Endothelial cell of umbilical vein (primary cell): Measurements from ENCODE around the gene PLA2G4C. TPM values are rescaled to one million over a fixed set of nuclear protein-coding genes. Genes with fewer than 3 reads are reported as not detected.

Experiments
- BruUV-seq: library from RNA; stranded (reverse); fragments of 400-500 nt; replicated peaks from 2 replicates; lab custom pipeline; 2021; lab: Mats Ljungman, UMichigan
- CTCF ChIA-PET: fragments of 300-600, 350-600 bp; sonication (Branson Sonifier 250); formaldehyde crosslinking; loops from one replicate; lab custom pipeline; 2021; ENCODE audit warnings: antibody characterized with exemption, inconsistent platforms; lab: Charles Lee
- POLR2A ChIA-PET: fragments of 300-600, 350-600 bp; sonication (Branson Sonifier 250); formaldehyde crosslinking; loops from one replicate; lab custom pipeline; 2021; ENCODE audit warnings: antibody characterized with exemption, inconsistent platforms; lab: Charles Lee
- DNase-seq: peaks from one replicate; pipeline ENCODE4 v3.0.0-alpha.2; 2011; ENCODE audit warnings: low read depth, low spot score
- FAIRE-seq: peaks from 2 replicates; lab custom pipeline; 2011; peaks lifted over from hg19 to GRCh38; lab: Jason Lieb, UNC
- H2AFZ ChIP-seq: 2 replicates; pipeline ENCODE4 v1.6.0; 2012; ENCODE audit warnings: low read depth, low read length, control low read depth, inconsistent platforms
- H3K27ac ChIP-seq: 2 replicates; pipeline ENCODE4 v1.5.1; 2011; ENCODE audit warnings: low read depth, mild to moderate bottlenecking, control low read depth, low read length, moderate library complexity; ENCODE audit not compliant: insufficient read depth
- H3K27me3 ChIP-seq, 2 experiments: 2 replicates each; pipeline versions ENCODE4 v1.6.0 to v1.6.1; 2011; ENCODE audit warnings: low read length in 2 of 2, mixed read lengths in 1 of 2; ENCODE audit not compliant: control insufficient read depth in 2 of 2, insufficient read depth in 2 of 2
- H3K36me3 ChIP-seq, 2 experiments: 2 replicates in 1 of 2; 3 replicates in 1 of 2; pipeline ENCODE4 v1.5.1; 2011; ENCODE audit warnings: low read length in 2 of 2, mild to moderate bottlenecking in 1 of 2, moderate library complexity in 1 of 2; ENCODE audit not compliant: control insufficient read depth in 2 of 2, insufficient read depth in 2 of 2; ENCODE audit errors: extremely low read depth in 1 of 2
- H3K4me1 ChIP-seq: 3 replicates; pipeline ENCODE4 v1.5.1; 2011; ENCODE audit warnings: mild to moderate bottlenecking, low read length; ENCODE audit not compliant: control insufficient read depth, insufficient read depth; ENCODE audit errors: extremely low read depth
- H3K4me2 ChIP-seq: 2 replicates; pipeline ENCODE4 v1.6.1; 2011; ENCODE audit warnings: low read length, control low read depth, mixed read lengths; ENCODE audit not compliant: insufficient read depth
- H3K4me3 ChIP-seq, 3 experiments: fragments of 200-600 bp in 1 of 3; sonication (generic), shearing (Covaris generic) in 1 of 3; replicated peaks in 1 of 3; 2 replicates each; pipeline ENCODE4 v1.5.1; 2011 to 2016; ENCODE audit warnings: control low read depth in 3 of 3, low read length in 3 of 3, mild to moderate bottlenecking in 2 of 3, inconsistent platforms in 1 of 3, low read depth in 1 of 3, moderate library complexity in 1 of 3; ENCODE audit not compliant: insufficient read depth in 1 of 3
- H3K79me2 ChIP-seq: 2 replicates; pipeline ENCODE4 v1.6.0; 2012; ENCODE audit warnings: low read length, inconsistent platforms; ENCODE audit not compliant: control insufficient read depth, insufficient read depth
- H3K9ac ChIP-seq: replicated peaks from 2 replicates; pipeline ENCODE3; 2011; ENCODE audit warnings: low read length, control low read depth; ENCODE audit not compliant: insufficient read depth; ENCODE audit errors: extremely low read depth
- H3K9me1 ChIP-seq: replicated peaks from 3 replicates; pipeline ENCODE4 v1.6.0; 2011; ENCODE audit warnings: mild to moderate bottlenecking, low read length; ENCODE audit not compliant: control insufficient read depth, insufficient read depth; ENCODE audit errors: extremely low read depth
- H3K9me3 ChIP-seq: replicated peaks from 2 replicates; pipeline ENCODE4 v1.5.1; 2012; ENCODE audit warnings: low read length, inconsistent platforms; ENCODE audit not compliant: control insufficient read depth, insufficient read depth
- H4K20me1 ChIP-seq: replicated peaks from 2 replicates; pipeline ENCODE3; 2011; ENCODE audit warnings: mild to moderate bottlenecking, low read length; ENCODE audit not compliant: control insufficient read depth, insufficient read depth; ENCODE audit errors: extremely low read depth
- EZH2 ChIP-seq: IDR thresholded peaks from 2 replicates; pipeline ENCODE4 v1.6.1; 2012; ENCODE audit warnings: borderline replicate concordance, low read depth, mild to moderate bottlenecking, moderate library complexity, low read length, inconsistent platforms; ENCODE audit not compliant: severe bottlenecking
- FOS ChIP-seq: IDR thresholded peaks from 2 replicates; pipeline ENCODE4 v1.6.1; 2011; ENCODE audit warnings: mild to moderate bottlenecking, low read length, moderate library complexity, borderline replicate concordance; ENCODE audit not compliant: insufficient read depth
- GATA2 ChIP-seq: IDR thresholded peaks from 2 replicates; pipeline ENCODE4 v1.7.0; 2011; ENCODE audit warnings: low read depth, mild to moderate bottlenecking, moderate library complexity, mixed read lengths, low read length; ENCODE audit not compliant: insufficient read length, insufficient read depth
- JUN ChIP-seq: IDR thresholded peaks from 2 replicates; pipeline ENCODE4 v1.6.1; 2011; ENCODE audit warnings: borderline replicate concordance, low read depth; ENCODE audit not compliant: insufficient read length, insufficient read depth
- MYC ChIP-seq: IDR thresholded peaks from one replicate; pipeline ENCODE4 v1.6.1; 2011; ENCODE audit warnings: mild to moderate bottlenecking, low read depth, low read length
- POLR2A ChIP-seq: IDR thresholded peaks from 2 replicates; pipeline ENCODE4 v1.6.1; 2012; ENCODE audit warnings: low read depth, mild to moderate bottlenecking, control low read depth, low read length
- POLR2AphosphoS5 ChIP-seq: IDR thresholded peaks from 2 replicates; pipeline ENCODE4 v1.6.1; 2012; ENCODE audit warnings: low read depth, mild to moderate bottlenecking, control low read depth, low read length, moderate library complexity; ENCODE audit not compliant: insufficient read depth
- dilution Hi-C: fragments of 300-500 bp; cut with MboI; formaldehyde crosslinking; loops from one replicate; pipeline ENCODE4 v1.15.0; 2019; ENCODE audit warnings: low sequenced_read_pairs; ENCODE audit not compliant: extremely low pct_ligation_motif_present
- intact Hi-C: fragments of 100-400 bp; cut with micrococcal nuclease; formaldehyde crosslinking; loops from one replicate; pipeline ENCODE4 v1.10.0; 2022
- polyA plus RNA-seq, 4 experiments: library from polyadenylated mRNA; depleted of rRNA in 3 of 4; stranded (reverse) in 3 of 4; unstranded in 1 of 4; fragments of >200 nt; gene quantifications; 2 replicates each; pipeline versions ENCODE4 v1.2.1 to v1.2.3, GENCODE V29; 2011 to 2012; ENCODE audit warnings: missing spikeins in 1 of 4
- total RNA-seq: library from RNA; stranded (reverse); gene quantifications from 2 replicates; pipeline ENCODE4 v1.2.3, GENCODE V29; 2021
- TF ChIP-seq, protein P1 (sequence below), 2 donors: IDR thresholded peaks; 1 replicate in 1 of 2; 2 replicates in 1 of 2; pipeline ENCODE4 v1.5.1; 2011; ENCODE audit warnings: low read length in 2 of 2, mild to moderate bottlenecking in 2 of 2, moderate library complexity in 2 of 2, control low read depth in 1 of 2, inconsistent platforms in 1 of 2, low read depth in 1 of 2; ENCODE audit not compliant: insufficient read depth in 1 of 2; ENCODE audit errors: extremely low read depth in 1 of 2
- TF ChIP-seq, protein P2 (sequence below): IDR thresholded peaks from 2 replicates; pipeline ENCODE4 v1.6.1; 2011; ENCODE audit not compliant: insufficient read depth, insufficient read length

The PLA2G4C gene
- total and polyA plus RNA-seq, 2 donors (not counting 3 experiments of a cell fraction or from before 2014, with no cell fraction given), result 53.1 to 63.4 TPM

DNA sequence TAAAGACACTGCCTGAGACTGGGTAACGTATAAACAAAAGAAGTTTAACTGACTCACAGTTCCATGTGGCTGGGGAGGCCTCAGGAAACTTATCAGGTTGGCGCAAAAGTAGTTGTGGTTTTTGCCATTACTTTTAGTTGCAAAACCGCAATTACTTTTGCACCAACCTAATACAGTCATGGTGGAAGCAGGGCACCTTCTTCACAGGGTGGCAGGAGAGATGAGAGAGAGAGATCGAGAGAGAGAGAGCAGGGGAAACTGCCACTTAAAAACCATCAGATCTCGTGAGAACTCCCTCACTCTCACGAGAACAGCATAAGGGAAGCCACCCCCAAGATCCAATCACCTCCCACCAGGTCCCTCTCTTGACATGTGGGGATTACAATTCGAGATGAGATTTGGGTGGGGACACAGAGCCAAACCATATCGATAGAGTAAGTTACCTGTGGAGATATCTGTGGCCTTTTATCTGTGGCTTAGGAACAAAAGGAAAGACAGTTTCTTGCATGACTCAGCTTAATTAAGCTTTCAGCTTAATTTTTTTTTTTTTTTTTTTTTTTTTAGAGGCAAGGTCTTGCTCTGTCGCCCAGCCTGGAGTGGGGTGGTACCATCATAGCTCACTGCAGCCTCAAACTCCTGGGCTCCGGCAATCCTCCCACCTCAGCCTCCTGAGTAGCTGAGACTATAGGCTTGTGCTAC lies 59.1 kb downstream of the PLA2G4C start:
- Histone ChIP-seq H3K9me1 (no peaks in the 10 kb centered on the region), H3K4me1 (no peaks in the 10 kb centered on the region), H3K27ac (no peak overlapping the region), H3K27me3 (no peaks in the 10 kb centered on the region), H2AFZ (no peak overlapping the region), H3K79me2 (no peaks in the 10 kb centered on the region), H3K4me3 (no peak overlapping the region), H4K20me1 (no peaks in the 10 kb centered on the region), H3K9ac (no peak overlapping the region), H3K36me3 (no peaks in the 10 kb centered on the region), H3K4me2 (no peak overlapping the region), H3K9me3 (no peaks in the 10 kb centered on the region)
- POLR2A ChIA-PET, result interaction anchor here (0.6 kb wide), 1 partner anchor 15 kb away, joined by 3 read pairs; no protein-coding TSS in a partner anchor
- BruUV-seq, result no TSS peak
- FAIRE-seq (no peak), DNase-seq (no peak)
- intact Hi-C loops (no loop called here), dilution Hi-C loops (no loop called here)
- TF ChIP-seq FOS (no peak), POLR2A (no peak), POLR2AphosphoS5 (no peak), EZH2 (no peak), GATA2 (no peak), MYC (no peak), JUN (no peak)
- TF ChIP-seq, protein P1, sequence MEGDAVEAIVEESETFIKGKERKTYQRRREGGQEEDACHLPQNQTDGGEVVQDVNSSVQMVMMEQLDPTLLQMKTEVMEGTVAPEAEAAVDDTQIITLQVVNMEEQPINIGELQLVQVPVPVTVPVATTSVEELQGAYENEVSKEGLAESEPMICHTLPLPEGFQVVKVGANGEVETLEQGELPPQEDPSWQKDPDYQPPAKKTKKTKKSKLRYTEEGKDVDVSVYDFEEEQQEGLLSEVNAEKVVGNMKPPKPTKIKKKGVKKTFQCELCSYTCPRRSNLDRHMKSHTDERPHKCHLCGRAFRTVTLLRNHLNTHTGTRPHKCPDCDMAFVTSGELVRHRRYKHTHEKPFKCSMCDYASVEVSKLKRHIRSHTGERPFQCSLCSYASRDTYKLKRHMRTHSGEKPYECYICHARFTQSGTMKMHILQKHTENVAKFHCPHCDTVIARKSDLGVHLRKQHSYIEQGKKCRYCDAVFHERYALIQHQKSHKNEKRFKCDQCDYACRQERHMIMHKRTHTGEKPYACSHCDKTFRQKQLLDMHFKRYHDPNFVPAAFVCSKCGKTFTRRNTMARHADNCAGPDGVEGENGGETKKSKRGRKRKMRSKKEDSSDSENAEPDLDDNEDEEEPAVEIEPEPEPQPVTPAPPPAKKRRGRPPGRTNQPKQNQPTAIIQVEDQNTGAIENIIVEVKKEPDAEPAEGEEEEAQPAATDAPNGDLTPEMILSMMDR (IDR thresholded peaks at IDR 0.05; ENCODE audit: extremely low read depth in 1 of 2, insufficient read depth in 1 of 2, low read depth in 1 of 2, low read length in 2 of 2), result no peak
- TF ChIP-seq, protein P2, sequence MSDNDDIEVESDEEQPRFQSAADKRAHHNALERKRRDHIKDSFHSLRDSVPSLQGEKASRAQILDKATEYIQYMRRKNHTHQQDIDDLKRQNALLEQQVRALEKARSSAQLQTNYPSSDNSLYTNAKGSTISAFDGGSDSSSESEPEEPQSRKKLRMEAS, result no peak
- CTCF ChIA-PET, result no interaction called here
